ENCODE results near the gene ADARB2.
"Not testable (repeated sequence)": the region's sequence is repeated elsewhere in the genome, so short reads cannot be mapped to it uniquely, and the experiment has no call there.

Gene ADARB2

GRCh38 chr10:1266033-1266802 lies 471.1 kb downstream of the ADARB2 start:
- no peak for DNase-seq

GRCh38 chr10:1264001-1264400 lies 473.3 kb downstream of the ADARB2 start:
- no peak for DNase-seq

GRCh38 chr10:1257274-1257673 lies 480.1 kb downstream of the ADARB2 start:
- DNase-seq: no peak

GRCh38 chr10:1256432-1256725 lies 480.9 kb downstream of the ADARB2 start:
- DNase-seq: no peak

GRCh38 chr10:1255600-1256431 lies 481.5 kb downstream of the ADARB2 start:
- DNase-seq: no peak

GRCh38 chr10:1255118-1255517 lies 482.2 kb downstream of the ADARB2 start:
- no peak for DNase-seq

GRCh38 chr10:1253523-1254353 lies 483.6 kb downstream of the ADARB2 start:
- DNase-seq: no peak

GRCh38 chr10:1251769-1252168 lies 485.6 kb downstream of the ADARB2 start:
- no peak for DNase-seq

- DNase-seq: no peak
Measured at GRCh38 chr10:1249142-1249920, 488.0 kb downstream of the ADARB2 start.

- not testable (repeated sequence) for DNase-seq
Measured at GRCh38 chr10:1248262-1248630, 489.1 kb downstream of the ADARB2 start.

- no peak for DNase-seq
Measured at GRCh38 chr10:1247598-1248261, 489.6 kb downstream of the ADARB2 start.

- DNase-seq: no peak
Measured at GRCh38 chr10:1244493-1244892, 492.8 kb downstream of the ADARB2 start.

GRCh38 chr10:1243486-1244234 lies 493.7 kb downstream of the ADARB2 start:
- DNase-seq: no peak

- DNase-seq: no peak
Measured at GRCh38 chr10:1242975-1243374, 494.4 kb downstream of the ADARB2 start.

- no peak for DNase-seq
Measured at GRCh38 chr10:1241973-1242935, 495.1 kb downstream of the ADARB2 start.

GRCh38 chr10:1241322-1241890 lies 495.9 kb downstream of the ADARB2 start:
- no peak for DNase-seq

GRCh38 chr10:1240341-1240775 lies 497.0 kb downstream of the ADARB2 start:
- DNase-seq: no peak

- DNase-seq: no peak
Measured at GRCh38 chr10:1233031-1233430, 504.3 kb downstream of the ADARB2 start.

- DNase-seq: no peak
Measured at GRCh38 chr10:1232164-1232911, 505.0 kb downstream of the ADARB2 start.

Data from CD4-positive, alpha-beta T cell treated with Interferon gamma for 1 hour (primary cell).